Aorta (tissue), 5 donors: ENCODE measurements around the gene DSE. TPM values are rescaled to one million over a fixed set of nuclear protein-coding genes. Genes with fewer than 3 reads are reported as not detected.

ENCODE experiments used
- ATAC-seq: fragments of 200-7000 bp; cut with Tn5 transposase; one replicate; pipeline ENCODE4 v1.9.1; 2022; ENCODE audit warnings: moderate library complexity; ENCODE audit not compliant: low FRiP score
- DNase-seq, 2 donors: peaks; one replicate each; pipeline ENCODE4 v3.0.0-alpha.2; 2020
- H3K27ac ChIP-seq, 2 donors: one replicate each; pipeline ENCODE4 v1.5.1; 2013; ENCODE audit warnings: low read length in 2 of 2, mild to moderate bottlenecking in 2 of 2, moderate library complexity in 2 of 2, control low read depth in 1 of 2, inconsistent platforms in 1 of 2, low read depth in 1 of 2
- H3K27me3 ChIP-seq, 2 donors: one replicate each; pipeline ENCODE4 v1.6.1; 2013; ENCODE audit warnings: control low read depth in 1 of 2, low read length in 1 of 2, mild to moderate bottlenecking in 1 of 2, moderate library complexity in 1 of 2; ENCODE audit not compliant: insufficient read depth in 2 of 2, control insufficient read depth in 1 of 2
- H3K36me3 ChIP-seq, 2 donors: one replicate each; pipeline ENCODE4 v1.6.1; 2013; ENCODE audit warnings: control low read depth in 1 of 2, low read length in 1 of 2, mild to moderate bottlenecking in 1 of 2; ENCODE audit not compliant: insufficient read depth in 2 of 2, control insufficient read depth in 1 of 2
- H3K4me1 ChIP-seq, 2 donors: one replicate each; pipeline ENCODE4 v1.6.1; 2013; ENCODE audit warnings: low read length in 2 of 2, control low read depth in 1 of 2, mild to moderate bottlenecking in 1 of 2, moderate library complexity in 1 of 2; ENCODE audit not compliant: insufficient read depth in 2 of 2, control insufficient read depth in 1 of 2
- H3K4me3 ChIP-seq, 2 donors: one replicate each; pipeline ENCODE4 v1.5.1; 2013; ENCODE audit warnings: low read length in 2 of 2, control low read depth in 1 of 2, mild to moderate bottlenecking in 1 of 2
- H3K9me3 ChIP-seq: one replicate; pipeline ENCODE4 v1.6.1; 2013; ENCODE audit warnings: mild to moderate bottlenecking, low read length; ENCODE audit not compliant: control insufficient read depth
- WGBS, 2 donors: extraction: QIAGEN DNeasy Blood & Tissue Kit; methylation state at CpG; one replicate each; pipeline ENCODE4 v1.1.7; 2013; 5-methylcytosine and 5-hydroxymethylcytosine counted together
- intact Hi-C, 2 donors: fragments of 100-400 bp; cut with DNase I; formaldehyde crosslinking; loops; one replicate each; pipeline versions ENCODE4 v1.14.2 to v1.15.0; 2022
- polyA plus RNA-seq, 2 donors: library from polyadenylated mRNA; stranded (reverse); fragments of 200-250 nt; gene quantifications; one replicate each; pipeline ENCODE4 v1.2.3, GENCODE V29; 2013
- total RNA-seq, 2 donors: library from RNA; stranded (reverse); fragmentation: NEBNext Ultra II Directional; extraction: Animal tissue kit (Norgen Biotek cat#: 25700); gene quantifications; one replicate each; pipeline ENCODE4 v1.2.1, GENCODE V29; 2021
- donor health status: healthy with polysubstance abuse.
- donor health status: Bipolar disorder and iron deficiency.
- donor health status: DM: no; HTN: no; CAD: no.
- donor health status: DM: no; HTN: no; CAD: no.
- donor health status: DM: yes; HTN: yes; CAD: no.

The DSE gene
- total and polyA plus RNA-seq, 4 donors = 8.5 to 96.7 (median 32.9) TPM

- intact Hi-C loops = no loop called here
- 27 to 31% methylated on average over 4 of the region's 4 CpGs for WGBS, 2 donors
- Histone ChIP-seq H3K27ac (peak overlapping the region; percentile 26 to 57), H3K27me3 (no peaks in the 10 kb centered on the region), H3K4me1 (peaks cover 0 to 6% of the 10 kb centered on the region in 2 donors), H3K36me3 (no peaks in the 10 kb centered on the region), H3K9me3 (no peaks in the 10 kb centered on the region), H3K4me3 (no peak overlapping the region)
- DNase-seq (no peak), ATAC-seq (peak; percentile 62)
Measured at GRCh38 chr6:116386581-116387299, 16.0 kb downstream of the DSE start.

DNA sequence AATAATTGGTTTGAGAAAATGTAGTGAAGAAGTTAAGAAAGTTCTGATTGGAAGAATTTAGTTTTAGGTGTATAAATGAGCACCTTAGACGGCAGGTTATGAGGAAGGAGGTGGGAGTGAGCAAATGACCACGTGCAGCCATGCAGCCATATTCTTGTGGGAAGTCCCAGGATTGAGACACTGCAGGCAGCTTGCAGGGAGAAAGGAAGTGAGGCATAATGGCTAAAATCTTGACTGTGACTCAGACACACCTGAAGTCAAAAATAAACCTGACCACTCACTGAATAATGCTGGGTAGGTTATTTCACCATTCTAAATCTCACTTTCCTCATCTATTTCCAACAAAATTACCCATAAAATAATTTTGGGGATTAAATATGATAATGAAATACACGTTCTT, 16.6 kb downstream of the DSE start:
- Histone ChIP-seq H3K9me3 (no peaks in the 10 kb centered on the region), H3K36me3 (no peaks in the 10 kb centered on the region), H3K4me3 (no peak overlapping the region), H3K27me3 (no peaks in the 10 kb centered on the region), H3K27ac (no peak overlapping the region), H3K4me1 (peaks cover 0 to 6% of the 10 kb centered on the region in 2 donors)
- DNase-seq (no peak), ATAC-seq (no peak)
- intact Hi-C loops = no loop called here
- 82 to 88% methylated on average over 3 of the region's 3 CpGs for WGBS, 2 donors

GRCh38 chr6:116388924-116389323, 18.2 kb downstream of the DSE start:
- H3K27me3 ChIP-seq = no peaks in the 10 kb centered on the region
- no peaks in the 10 kb centered on the region for H3K9me3 ChIP-seq
- peaks cover 0 to 6% of the 10 kb centered on the region in 2 donors for H3K4me1 ChIP-seq
- no peak for DNase-seq
- H3K36me3 ChIP-seq = no peaks in the 10 kb centered on the region
- no peak overlapping the region for H3K27ac ChIP-seq
- WGBS, 2 donors = 63 to 66% methylated on average over 3 of the region's 3 CpGs
- intact Hi-C loops = no loop called here
- H3K4me3 ChIP-seq = no peak overlapping the region
- no peak for ATAC-seq

- Histone ChIP-seq H3K36me3 (no peaks in the 10 kb centered on the region), H3K4me1 (peaks cover 0 to 6% of the 10 kb centered on the region in 2 donors), H3K27ac (no peak overlapping the region), H3K27me3 (no peaks in the 10 kb centered on the region), H3K9me3 (no peaks in the 10 kb centered on the region), H3K4me3 (no peak overlapping the region)
- DNase-seq (no peak), ATAC-seq (no peak)
- intact Hi-C loops = no loop called here
Measured at GRCh38 chr6:116389357-116389756, 18.6 kb downstream of the DSE start.

- H3K4me3 ChIP-seq = no peak overlapping the region
- H3K27ac ChIP-seq = no peak overlapping the region
- no peak for ATAC-seq
- no peaks in the 10 kb centered on the region for H3K9me3 ChIP-seq
- no peaks in the 10 kb centered on the region for H3K36me3 ChIP-seq
- WGBS, 2 donors = 29 to 35% methylated on average over 4 of the region's 4 CpGs
- no peaks in the 10 kb centered on the region for H3K27me3 ChIP-seq
- peaks cover 0 to 6% of the 10 kb centered on the region in 2 donors for H3K4me1 ChIP-seq
- DNase-seq = no peak
- intact Hi-C loops = no loop called here
Measured at GRCh38 chr6:116390581-116390980, 19.8 kb downstream of the DSE start.

DNA sequence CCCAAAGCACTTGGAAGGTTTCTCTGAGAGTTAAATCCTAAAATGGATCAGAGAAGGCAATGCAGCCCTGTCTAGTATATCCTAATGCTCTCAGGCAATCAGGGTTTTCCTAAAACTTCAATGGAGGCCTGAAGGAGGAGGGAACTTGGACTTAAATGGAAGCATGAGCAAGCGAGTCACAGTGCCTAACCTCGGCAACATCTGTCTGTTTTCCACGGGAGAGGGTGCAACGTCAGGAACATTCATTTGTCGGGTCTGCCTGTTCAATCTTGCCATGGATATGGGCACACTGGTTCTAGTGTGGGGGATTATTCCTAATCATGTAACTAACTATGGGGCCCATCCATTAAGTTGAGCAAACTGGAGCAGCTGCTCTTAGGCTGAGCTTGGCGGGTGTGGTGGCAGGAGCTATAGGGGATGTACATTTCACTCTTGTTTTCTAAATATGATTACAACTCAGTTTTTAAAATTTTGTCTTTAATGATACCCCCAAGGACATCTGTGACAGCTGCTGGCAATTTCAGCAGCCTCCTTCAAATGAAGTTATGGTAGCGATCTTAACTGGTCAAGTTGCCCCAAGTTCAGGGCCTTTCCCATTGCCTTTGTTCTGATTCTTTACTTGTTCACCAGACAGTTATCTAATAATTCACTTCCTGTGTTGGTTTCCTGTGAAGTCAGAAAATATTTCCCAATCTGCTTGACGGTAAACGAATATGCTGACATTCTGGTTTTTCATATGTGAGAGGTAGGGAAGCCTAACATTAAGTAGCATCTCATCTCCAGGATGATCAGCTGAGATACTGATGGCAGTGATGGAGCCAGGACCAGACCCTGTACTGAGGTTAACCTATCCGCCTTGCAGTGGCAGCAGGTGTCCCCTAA, 21.6 kb downstream of the DSE start:
- Histone ChIP-seq H3K4me1 (no peaks in the 10 kb centered on the region), H3K9me3 (no peaks in the 10 kb centered on the region)
- no peak for ATAC-seq

DNA sequence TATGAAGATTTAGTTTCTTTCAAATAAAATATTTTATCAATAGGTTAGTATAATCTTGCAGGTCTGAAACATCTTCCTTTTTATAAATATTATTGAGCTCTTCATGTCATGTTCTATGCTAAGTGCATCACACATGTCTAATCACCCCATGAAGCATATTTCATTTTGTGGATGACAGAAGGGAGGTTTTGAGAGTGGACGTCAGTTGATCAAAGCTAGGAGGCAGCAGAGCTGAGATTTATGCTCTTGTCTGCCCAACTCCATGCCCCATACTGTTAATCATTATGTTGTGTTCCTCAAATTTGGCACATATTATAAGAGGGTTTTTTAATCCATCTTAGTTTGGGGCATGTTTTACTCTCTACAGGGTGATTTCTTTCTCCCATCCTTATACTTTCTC, 22.7 kb downstream of the DSE start:
- DNase-seq = no peak
- Histone ChIP-seq H3K27ac (no peak overlapping the region), H3K9me3 (no peaks in the 10 kb centered on the region), H3K4me1 (no peaks in the 10 kb centered on the region), H3K27me3 (no peaks in the 10 kb centered on the region), H3K4me3 (no peak overlapping the region), H3K36me3 (no peaks in the 10 kb centered on the region)
- ATAC-seq = no peak
- 21 to 38% methylated on average over 1 of the region's 1 CpG for WGBS, 2 donors
- intact Hi-C loops = no loop called here

More for the DNA sequence above, 21.6 kb downstream of the DSE start:
- peak overlapping the region in 1 of 2 donors; percentile 44 for H3K27ac ChIP-seq
- intact Hi-C loops = no loop called here
- no peak for DNase-seq
- no peaks in the 10 kb centered on the region for H3K27me3 ChIP-seq
- 84 to 85% methylated on average over 10 of the region's 10 CpGs for WGBS, 2 donors
- H3K36me3 ChIP-seq = no peaks in the 10 kb centered on the region
- no peak overlapping the region for H3K4me3 ChIP-seq

DNA sequence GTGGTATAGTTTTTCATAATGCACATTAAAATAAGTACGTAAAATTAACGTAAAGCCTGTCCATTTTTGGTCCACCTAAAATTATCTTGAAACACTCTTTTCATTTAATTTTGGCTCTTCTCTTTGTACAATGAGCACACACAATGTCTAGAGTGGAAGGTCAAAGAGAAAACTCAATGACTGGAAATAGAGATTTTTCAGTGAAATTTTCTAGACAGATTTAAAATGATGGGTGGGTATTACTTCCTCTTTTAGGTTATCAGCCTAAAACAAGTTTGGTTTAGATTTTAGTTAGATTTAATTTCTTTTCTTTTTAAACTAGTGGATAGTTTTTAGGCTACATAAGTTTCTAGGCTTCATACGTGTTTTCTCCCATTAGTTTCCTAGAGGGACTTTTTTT, 24.9 kb downstream of the DSE start:
- intact Hi-C loops = no loop called here
- Histone ChIP-seq H3K36me3 (no peaks in the 10 kb centered on the region), H3K4me3 (no peak overlapping the region), H3K27ac (no peak overlapping the region), H3K4me1 (peaks cover 0 to 1% of the 10 kb centered on the region in 2 donors), H3K9me3 (no peaks in the 10 kb centered on the region), H3K27me3 (no peaks in the 10 kb centered on the region)
- 78 to 93% methylated on average over 3 of the region's 3 CpGs for WGBS, 2 donors
- no peak for DNase-seq
- no peak for ATAC-seq

- H3K9me3 ChIP-seq = no peaks in the 10 kb centered on the region
- peak overlapping the region in 1 of 2 donors; percentile 48 for H3K27ac ChIP-seq
- ATAC-seq = peak; percentile 30
- H3K36me3 ChIP-seq = no peaks in the 10 kb centered on the region
- intact Hi-C loops = no loop called here
- WGBS, 2 donors = 30 to 43% methylated on average over 5 of the region's 5 CpGs
- no peak overlapping the region for H3K4me3 ChIP-seq
- no peaks in the 10 kb centered on the region for H3K27me3 ChIP-seq
- DNase-seq = no peak
- H3K4me1 ChIP-seq = peaks cover 0 to 1% of the 10 kb centered on the region in 2 donors
Measured at GRCh38 chr6:116396441-116396840, 25.7 kb downstream of the DSE start.
